PFSK-1 (cell line): ENCODE data around the gene ANGPTL4.
A peak's percentile ranks its signal among the peaks of the same experiment; 100 is the strongest.

Experiments used
- FOXP2 ChIP-seq: optimal IDR thresholded peaks from 2 replicates; pipeline ENCODE3; 2011; ENCODE audit warnings: borderline replicate concordance, control low read depth, inconsistent platforms; ENCODE audit not compliant: insufficient read depth; ENCODE audit errors: extremely low read length, extremely low read depth
- POLR2AphosphoS5 ChIP-seq: IDR thresholded peaks from 2 replicates; pipeline ENCODE4 v1.6.1; 2012; ENCODE audit warnings: low read depth, mild to moderate bottlenecking, control low read depth, low read length, moderate library complexity
- SIN3A ChIP-seq: IDR thresholded peaks from 2 replicates; pipeline ENCODE4 v1.6.1; 2012; ENCODE audit warnings: mild to moderate bottlenecking, low read length, moderate library complexity, borderline replicate concordance; ENCODE audit not compliant: insufficient read depth
- TAF1 ChIP-seq: IDR thresholded peaks from 2 replicates; pipeline ENCODE4 v1.6.1; 2012; ENCODE audit warnings: low read length, control low read depth, borderline replicate concordance; ENCODE audit not compliant: insufficient read depth
- TF ChIP-seq, protein P1 (sequence below), 2 experiments: IDR thresholded peaks; 2 replicates each; pipeline versions ENCODE4 v1.6.1 to v1.8.0; 2011 to 2012; ENCODE audit warnings: low read depth in 2 of 2, low read length in 2 of 2, control low read depth in 1 of 2, inconsistent platforms in 1 of 2, mild to moderate bottlenecking in 1 of 2, moderate library complexity in 1 of 2; ENCODE audit not compliant: insufficient read depth in 1 of 2

Gene ANGPTL4

DNA sequence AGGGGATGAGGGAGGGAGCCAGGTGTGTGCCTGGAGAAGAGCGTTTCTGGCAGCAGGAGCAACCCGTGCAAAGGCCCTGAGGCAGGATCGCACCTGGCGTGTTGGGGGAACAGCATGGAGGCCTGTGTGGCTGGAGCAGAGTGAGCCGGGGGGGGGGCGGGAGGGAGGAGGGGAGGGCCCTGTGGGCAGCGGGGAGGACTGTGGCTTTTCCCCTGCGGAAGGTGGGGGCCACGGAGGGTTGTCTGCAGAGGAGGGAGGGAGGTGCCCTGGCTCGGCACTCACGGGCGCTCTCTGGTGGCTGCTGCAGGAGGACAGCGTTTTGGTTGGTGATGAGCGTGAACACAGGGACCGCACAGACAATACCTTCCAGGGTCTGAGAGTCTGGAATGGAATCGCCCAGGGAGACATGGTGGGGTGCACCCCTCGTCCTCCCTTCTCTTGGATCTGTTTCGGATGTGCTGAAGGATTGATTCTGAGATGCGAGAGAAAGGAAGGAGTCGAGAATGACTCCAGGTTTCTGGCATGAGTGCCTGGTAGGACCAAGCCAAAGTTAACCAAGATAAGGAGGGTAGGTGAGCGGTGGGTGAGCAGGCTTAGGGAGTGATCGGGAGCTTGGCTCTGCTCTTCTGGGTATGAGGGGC is 32.7 kb downstream of the ANGPTL4 start:
- TF ChIP-seq POLR2AphosphoS5 (no peak), FOXP2 (peak; percentile 37), SIN3A (no peak)

DNA sequence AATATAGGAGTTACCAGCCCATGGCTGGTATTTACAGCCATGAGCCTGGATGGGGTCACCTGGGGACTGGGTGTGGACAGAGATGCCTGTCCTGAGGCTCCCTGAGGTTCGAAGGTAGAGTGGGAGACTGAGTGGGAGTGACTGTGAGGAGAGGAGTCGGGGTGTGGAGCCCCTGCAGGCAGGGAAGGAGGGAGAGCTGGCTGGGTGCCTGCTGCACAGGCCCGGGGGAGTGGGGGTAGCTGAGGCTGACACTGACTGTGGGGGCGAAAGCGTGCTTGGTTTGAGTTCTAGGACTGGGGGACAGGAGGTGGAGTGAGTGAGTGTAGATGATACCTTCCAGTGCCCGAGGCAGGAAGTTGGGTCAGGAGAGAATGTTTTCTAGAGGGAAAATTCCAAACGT is 33.3 kb downstream of the ANGPTL4 start:
- no peak for TF ChIP-seq POLR2AphosphoS5
- no peak for TF ChIP-seq SIN3A
- TF ChIP-seq, protein P1, sequence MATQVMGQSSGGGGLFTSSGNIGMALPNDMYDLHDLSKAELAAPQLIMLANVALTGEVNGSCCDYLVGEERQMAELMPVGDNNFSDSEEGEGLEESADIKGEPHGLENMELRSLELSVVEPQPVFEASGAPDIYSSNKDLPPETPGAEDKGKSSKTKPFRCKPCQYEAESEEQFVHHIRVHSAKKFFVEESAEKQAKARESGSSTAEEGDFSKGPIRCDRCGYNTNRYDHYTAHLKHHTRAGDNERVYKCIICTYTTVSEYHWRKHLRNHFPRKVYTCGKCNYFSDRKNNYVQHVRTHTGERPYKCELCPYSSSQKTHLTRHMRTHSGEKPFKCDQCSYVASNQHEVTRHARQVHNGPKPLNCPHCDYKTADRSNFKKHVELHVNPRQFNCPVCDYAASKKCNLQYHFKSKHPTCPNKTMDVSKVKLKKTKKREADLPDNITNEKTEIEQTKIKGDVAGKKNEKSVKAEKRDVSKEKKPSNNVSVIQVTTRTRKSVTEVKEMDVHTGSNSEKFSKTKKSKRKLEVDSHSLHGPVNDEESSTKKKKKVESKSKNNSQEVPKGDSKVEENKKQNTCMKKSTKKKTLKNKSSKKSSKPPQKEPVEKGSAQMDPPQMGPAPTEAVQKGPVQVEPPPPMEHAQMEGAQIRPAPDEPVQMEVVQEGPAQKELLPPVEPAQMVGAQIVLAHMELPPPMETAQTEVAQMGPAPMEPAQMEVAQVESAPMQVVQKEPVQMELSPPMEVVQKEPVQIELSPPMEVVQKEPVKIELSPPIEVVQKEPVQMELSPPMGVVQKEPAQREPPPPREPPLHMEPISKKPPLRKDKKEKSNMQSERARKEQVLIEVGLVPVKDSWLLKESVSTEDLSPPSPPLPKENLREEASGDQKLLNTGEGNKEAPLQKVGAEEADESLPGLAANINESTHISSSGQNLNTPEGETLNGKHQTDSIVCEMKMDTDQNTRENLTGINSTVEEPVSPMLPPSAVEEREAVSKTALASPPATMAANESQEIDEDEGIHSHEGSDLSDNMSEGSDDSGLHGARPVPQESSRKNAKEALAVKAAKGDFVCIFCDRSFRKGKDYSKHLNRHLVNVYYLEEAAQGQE (IDR thresholded peaks at IDR 0.05; ENCODE audit: insufficient read depth in 1 of 2, low read depth in 2 of 2, low read length in 2 of 2) = no peak
- no peak for TF ChIP-seq FOXP2
- TF ChIP-seq TAF1 = no peak

GRCh38 chr19:8397746-8398310 is 33.9 kb downstream of the ANGPTL4 start:
- no peak for TF ChIP-seq FOXP2
- TF ChIP-seq POLR2AphosphoS5 = no peak
- TF ChIP-seq, protein P1 (IDR thresholded peaks at IDR 0.05; ENCODE audit: insufficient read depth in 1 of 2, low read depth in 2 of 2, low read length in 2 of 2) = no peak
- no peak for TF ChIP-seq SIN3A
- TF ChIP-seq TAF1 = no peak

DNA sequence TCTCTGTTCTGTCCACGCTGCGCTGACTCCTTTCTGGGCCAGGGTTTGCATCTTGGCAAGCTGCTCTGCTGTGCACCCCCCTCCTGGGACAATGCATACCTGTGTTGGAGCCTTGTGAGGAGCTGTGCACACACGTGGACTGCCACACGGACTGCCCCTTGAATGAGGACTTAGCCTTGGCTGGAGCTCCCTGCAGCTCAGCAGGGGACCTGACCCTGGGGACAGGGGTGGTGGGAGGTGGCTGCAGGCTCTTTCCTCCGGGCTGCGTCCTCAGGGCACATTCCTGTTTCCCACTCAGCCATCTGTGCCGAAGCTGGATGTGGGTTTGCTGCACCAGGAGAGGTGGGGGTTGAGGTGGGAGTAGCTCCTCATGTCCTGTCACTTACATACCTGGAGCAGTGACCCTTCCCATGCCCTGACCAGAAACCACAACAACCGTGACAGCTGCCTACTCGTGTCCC is 34.4 kb downstream of the ANGPTL4 start:
- TF ChIP-seq, protein P1 (IDR thresholded peaks at IDR 0.05; ENCODE audit: insufficient read depth in 1 of 2, low read depth in 2 of 2, low read length in 2 of 2) = no peak
- no peak for TF ChIP-seq SIN3A
- no peak for TF ChIP-seq FOXP2
- no peak for TF ChIP-seq POLR2AphosphoS5
- TF ChIP-seq TAF1 = no peak

DNA sequence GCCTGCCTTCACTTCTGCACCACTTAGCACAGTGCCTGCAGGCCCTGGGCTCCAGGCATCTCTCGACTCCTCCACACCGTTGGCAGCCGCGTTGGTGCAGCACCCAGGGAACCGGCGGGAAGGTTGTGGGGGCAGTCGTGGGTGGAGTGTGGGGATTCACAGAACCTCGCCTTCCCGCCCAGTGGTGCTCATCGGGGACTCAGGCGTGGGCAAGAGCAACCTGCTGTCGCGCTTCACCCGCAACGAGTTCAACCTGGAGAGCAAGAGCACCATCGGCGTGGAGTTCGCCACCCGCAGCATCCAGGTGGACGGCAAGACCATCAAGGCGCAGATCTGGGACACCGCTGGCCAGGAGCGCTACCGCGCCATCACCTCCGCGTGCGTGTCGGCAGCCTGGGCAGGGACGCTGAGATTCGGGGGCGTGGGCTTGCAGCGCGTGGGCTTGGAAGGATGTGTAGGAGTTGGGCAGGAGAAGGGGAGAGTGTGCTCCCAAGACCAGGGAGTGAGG is 35.8 kb downstream of the ANGPTL4 start:
- TF ChIP-seq, protein P1 (IDR thresholded peaks at IDR 0.05; ENCODE audit: insufficient read depth in 1 of 2, low read depth in 2 of 2, low read length in 2 of 2) = no peak
- no peak for TF ChIP-seq SIN3A
- peak; percentile 10 for TF ChIP-seq FOXP2
- no peak for TF ChIP-seq POLR2AphosphoS5
